HepG2 (cell line): ENCODE data around the gene TTLL7. TPM values are rescaled to one million over a fixed set of nuclear protein-coding genes. Genes with fewer than 3 reads are reported as not detected.

Experiments used
- ATAC-seq: fragments of 200-7000 bp; cut with Tn5 transposase; 3 replicates; pipeline ENCODE4 v1.9.1; 2020; ENCODE audit warnings: mild to moderate bottlenecking, moderate library complexity
- BruUV-seq: library from RNA; stranded (reverse); fragments of 400-500 nt; replicated peaks from 2 replicates; lab custom pipeline; 2021; lab: Mats Ljungman, UMichigan
- CTCF ChIA-PET: fragments of 300-600 bp; formaldehyde crosslinking; extraction: SDS; loops from one replicate; lab custom pipeline; 2021; ENCODE audit warnings: low total read pairs, inconsistent platforms, low intra/inter-chr PET ratio; lab: Yijun Ruan, JAX
- POLR2A ChIA-PET: fragments of 350-600 bp; sonication (Branson Sonifier 250); formaldehyde crosslinking; loops from one replicate; lab custom pipeline; 2020; ENCODE audit warnings: antibody characterized with exemption, inconsistent platforms; lab: Yijun Ruan, JAX
- DNase-seq: peaks from one replicate; pipeline ENCODE4 v3.0.0-alpha.2; 2015; ENCODE audit warnings: low spot score
- FAIRE-seq: peaks from 3 replicates; lab custom pipeline; 2011; peaks lifted over from hg19 to GRCh38; lab: Jason Lieb, UNC
- H2AFZ ChIP-seq: one replicate; pipeline ENCODE4 v1.6.1; 2011; ENCODE audit warnings: low read length, inconsistent platforms
- H3K27ac ChIP-seq: fragments of 300-600 bp; 3 replicates; pipeline ENCODE4 v1.8.0; 2011; ENCODE audit warnings: mixed run types, mild to moderate bottlenecking, mixed read lengths, low read length, inconsistent platforms; ENCODE audit not compliant: insufficient read depth; ENCODE audit errors: extremely low read length
- H3K27me3 ChIP-seq, 2 experiments: fragments of 200-600 bp in 1 of 2; 2 replicates in 1 of 2; 3 replicates in 1 of 2; pipeline versions ENCODE4 v1.6.0 to v1.8.0; 2011; ENCODE audit warnings: low read length in 2 of 2, mild to moderate bottlenecking in 2 of 2, moderate library complexity in 2 of 2, inconsistent platforms in 1 of 2; ENCODE audit not compliant: insufficient read depth in 2 of 2, control insufficient read depth in 1 of 2
- H3K36me3 ChIP-seq, 2 experiments: fragments of 200-600 bp in 1 of 2; replicated peaks in 1 of 2; 2 replicates in 1 of 2; 3 replicates in 1 of 2; pipeline versions ENCODE4 v1.5.1 to v1.8.0; 2011; ENCODE audit warnings: low read length in 2 of 2, inconsistent platforms in 1 of 2; ENCODE audit not compliant: insufficient read depth in 2 of 2, control insufficient read depth in 1 of 2
- H3K4me1 ChIP-seq: 2 replicates; pipeline ENCODE4 v1.5.1; 2012; ENCODE audit warnings: low read length, inconsistent platforms; ENCODE audit not compliant: insufficient read depth
- H3K4me2 ChIP-seq: 2 replicates; pipeline ENCODE4 v1.6.0; 2011; ENCODE audit warnings: low read depth, low read length, inconsistent platforms
- H3K4me3 ChIP-seq, 3 experiments: fragments of 200-600 bp in 1 of 3; sonication (generic), shearing (Covaris generic) in 1 of 3; replicated peaks in 1 of 3; 2 replicates each; pipeline ENCODE4 v1.5.1; 2011 to 2016; ENCODE audit warnings: low read length in 3 of 3, inconsistent platforms in 2 of 3, low read depth in 2 of 3, mild to moderate bottlenecking in 2 of 3, control low read depth in 1 of 3, mixed read lengths in 1 of 3; ENCODE audit not compliant: insufficient read depth in 1 of 3
- H3K79me2 ChIP-seq: one replicate; pipeline ENCODE4 v1.6.1; 2011; ENCODE audit warnings: low read length, inconsistent platforms; ENCODE audit not compliant: insufficient read depth
- H3K9ac ChIP-seq: 2 replicates; pipeline ENCODE4 v1.6.0; 2011; ENCODE audit warnings: mild to moderate bottlenecking, low read depth, low read length, inconsistent platforms; ENCODE audit not compliant: insufficient read depth
- H3K9me3 ChIP-seq: 2 replicates; pipeline ENCODE4 v1.5.1; 2012; ENCODE audit warnings: mild to moderate bottlenecking, low read length
- H4K20me1 ChIP-seq: 2 replicates; pipeline ENCODE4 v1.6.0; 2011; ENCODE audit warnings: inconsistent platforms, mild to moderate bottlenecking, low read length, moderate library complexity; ENCODE audit not compliant: insufficient read depth
- RAD21 ChIP-seq: fragments of 450-650 bp; formaldehyde crosslinking; IDR thresholded peaks from 2 replicates; pipeline ENCODE4 v1.5.0; 2020; ENCODE audit warnings: mild to moderate bottlenecking
- SMC3 ChIP-seq: IDR thresholded peaks from 2 replicates; pipeline ENCODE4 v1.6.1; 2011; ENCODE audit warnings: low read length, improper control_type of control experiment
- STAG1 ChIP-seq: sonication (generic); formaldehyde crosslinking; IDR thresholded peaks from 2 replicates; pipeline ENCODE4 v1.4.0; 2020; ENCODE audit warnings: missing genetic modification reagents
- ZNF264 ChIP-seq: sonication (generic); formaldehyde crosslinking; IDR thresholded peaks from 2 replicates; pipeline ENCODE4 v1.4.0; 2020; ENCODE audit warnings: missing genetic modification reagents
- WGBS: methylation state at CpG from one replicate; pipeline ENCODE4 v1.1.6; 2017; ENCODE audit warnings: low lambda C conversion rate; 5-methylcytosine and 5-hydroxymethylcytosine counted together
- in situ Hi-C: cut with HindIII; loops from 2 replicates; pipeline ENCODE4 v1.10.0; 2017; ENCODE audit warnings: low pct_unique_long_range_greater_than_20kb; ENCODE audit not compliant: extremely low pct_ligation_motif_present
- intact Hi-C: fragments of 100-400 bp; cut with micrococcal nuclease; formaldehyde crosslinking; loops from one replicate; pipeline ENCODE4 v1.10.0; 2022; ENCODE audit not compliant: unreplicated experiment
- polyA plus RNA-seq, 8 experiments: library from polyadenylated mRNA; depleted of rRNA in 3 of 8; stranded (reverse) in 7 of 8; unstranded in 1 of 8; fragments of >200 nt; fragmentation: Illumina TruSeq in 4 of 8; extraction: Trizol in 4 of 8; gene quantifications; 2 replicates each; pipeline versions ENCODE4 v1.2.1 to v1.2.3, GENCODE V29; 2011 to 2016; ENCODE audit warnings: low read depth in 4 of 8, missing spikeins in 1 of 8, mixed read lengths in 1 of 8; ENCODE audit not compliant: insufficient read depth in 1 of 8
- total RNA-seq, 5 experiments: library from RNA; depleted of rRNA; stranded (reverse); fragments of >200 nt; fragmentation: Illumina TruSeq; extraction: Trizol; gene quantifications; 2 replicates each; pipeline ENCODE4 v1.2.3, GENCODE V29; 2016; ENCODE audit warnings: low read depth in 1 of 5
- TF ChIP-seq, protein P1 (sequence below): sonication (generic); formaldehyde crosslinking; IDR thresholded peaks from one replicate; pipeline ENCODE4 v1.5.1; 2020; ENCODE audit warnings: mild to moderate bottlenecking, missing genetic modification reagents; ENCODE audit errors: not compliant biosample characterization
- TF ChIP-seq, protein P2 (sequence below): sonication (generic); formaldehyde crosslinking; IDR thresholded peaks from 2 replicates; pipeline ENCODE4 v1.5.1; 2020; ENCODE audit warnings: missing genetic modification reagents, mild to moderate bottlenecking, borderline replicate concordance
- TF ChIP-seq, protein P3 (sequence below): sonication (generic); formaldehyde crosslinking; IDR thresholded peaks from 2 replicates; pipeline ENCODE4 v1.5.0; 2020; ENCODE audit warnings: mild to moderate bottlenecking, missing genetic modification reagents, moderate library complexity

TTLL7 gene
- total and polyA plus RNA-seq, 2 of the 13 experiments (the other 11 are each of a cell fraction or from before 2014, with no cell fraction given), result 0.07 to 0.22 TPM

DNA sequence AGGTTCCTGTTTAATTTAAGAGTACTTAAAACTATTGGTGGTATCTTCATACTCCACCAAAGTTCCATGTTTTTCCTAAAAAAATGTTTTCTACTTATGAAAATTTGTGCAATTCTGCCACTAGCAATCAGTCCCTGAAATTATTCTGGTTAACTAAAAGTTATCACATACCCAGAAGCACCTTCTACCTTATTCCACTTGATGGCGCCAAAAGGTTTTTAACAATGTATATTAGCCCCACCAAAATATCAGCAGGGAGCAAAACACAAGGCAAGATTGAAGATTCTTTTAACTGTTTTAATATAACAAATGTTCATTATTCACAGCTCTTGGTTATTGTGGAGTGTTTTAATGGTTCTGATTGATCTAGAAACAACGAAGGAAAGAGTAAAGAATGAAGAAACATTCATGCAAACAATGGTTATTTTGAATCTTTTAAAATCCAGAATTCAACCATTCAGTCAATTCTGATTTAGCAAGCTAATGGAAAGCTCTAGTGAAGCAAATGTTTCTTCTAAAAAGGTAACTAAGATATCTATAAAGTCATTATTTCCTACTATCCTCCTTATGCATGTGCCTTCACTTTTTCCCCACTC is 67.2 kb downstream of the TTLL7 start:
- Histone ChIP-seq H3K27me3 (no peaks in the 10 kb centered on the region), H3K27ac (no peak overlapping the region), H3K9me3 (no peaks in the 10 kb centered on the region), H3K9ac (no peak overlapping the region), H3K4me1 (no peaks in the 10 kb centered on the region), H2AFZ (no peak overlapping the region), H3K79me2 (no peaks in the 10 kb centered on the region), H3K4me2 (no peak overlapping the region), H3K4me3 (no peak overlapping the region), H3K36me3 (no peaks in the 10 kb centered on the region), H4K20me1 (no peaks in the 10 kb centered on the region)
- POLR2A ChIA-PET, result no interaction called here
- ATAC-seq, result peak; percentile 77
- CTCF ChIA-PET, result interaction anchor here (1.1 to 2.4 kb wide), 5 partner anchors 191 to 1004 kb away, joined by 3 to 23 read pairs (median 11); no protein-coding TSS in a partner anchor
- TF ChIP-seq STAG1 (CRISPR knock-in tag) (peak; percentile 82), RAD21 (CRISPR knock-in tag) (peak; percentile 55), SMC3 (peak; percentile 79; the same call in 1 of the 2 replicates), ZNF264 (CRISPR knock-in tag) (no peak)
- TF ChIP-seq, protein P1, sequence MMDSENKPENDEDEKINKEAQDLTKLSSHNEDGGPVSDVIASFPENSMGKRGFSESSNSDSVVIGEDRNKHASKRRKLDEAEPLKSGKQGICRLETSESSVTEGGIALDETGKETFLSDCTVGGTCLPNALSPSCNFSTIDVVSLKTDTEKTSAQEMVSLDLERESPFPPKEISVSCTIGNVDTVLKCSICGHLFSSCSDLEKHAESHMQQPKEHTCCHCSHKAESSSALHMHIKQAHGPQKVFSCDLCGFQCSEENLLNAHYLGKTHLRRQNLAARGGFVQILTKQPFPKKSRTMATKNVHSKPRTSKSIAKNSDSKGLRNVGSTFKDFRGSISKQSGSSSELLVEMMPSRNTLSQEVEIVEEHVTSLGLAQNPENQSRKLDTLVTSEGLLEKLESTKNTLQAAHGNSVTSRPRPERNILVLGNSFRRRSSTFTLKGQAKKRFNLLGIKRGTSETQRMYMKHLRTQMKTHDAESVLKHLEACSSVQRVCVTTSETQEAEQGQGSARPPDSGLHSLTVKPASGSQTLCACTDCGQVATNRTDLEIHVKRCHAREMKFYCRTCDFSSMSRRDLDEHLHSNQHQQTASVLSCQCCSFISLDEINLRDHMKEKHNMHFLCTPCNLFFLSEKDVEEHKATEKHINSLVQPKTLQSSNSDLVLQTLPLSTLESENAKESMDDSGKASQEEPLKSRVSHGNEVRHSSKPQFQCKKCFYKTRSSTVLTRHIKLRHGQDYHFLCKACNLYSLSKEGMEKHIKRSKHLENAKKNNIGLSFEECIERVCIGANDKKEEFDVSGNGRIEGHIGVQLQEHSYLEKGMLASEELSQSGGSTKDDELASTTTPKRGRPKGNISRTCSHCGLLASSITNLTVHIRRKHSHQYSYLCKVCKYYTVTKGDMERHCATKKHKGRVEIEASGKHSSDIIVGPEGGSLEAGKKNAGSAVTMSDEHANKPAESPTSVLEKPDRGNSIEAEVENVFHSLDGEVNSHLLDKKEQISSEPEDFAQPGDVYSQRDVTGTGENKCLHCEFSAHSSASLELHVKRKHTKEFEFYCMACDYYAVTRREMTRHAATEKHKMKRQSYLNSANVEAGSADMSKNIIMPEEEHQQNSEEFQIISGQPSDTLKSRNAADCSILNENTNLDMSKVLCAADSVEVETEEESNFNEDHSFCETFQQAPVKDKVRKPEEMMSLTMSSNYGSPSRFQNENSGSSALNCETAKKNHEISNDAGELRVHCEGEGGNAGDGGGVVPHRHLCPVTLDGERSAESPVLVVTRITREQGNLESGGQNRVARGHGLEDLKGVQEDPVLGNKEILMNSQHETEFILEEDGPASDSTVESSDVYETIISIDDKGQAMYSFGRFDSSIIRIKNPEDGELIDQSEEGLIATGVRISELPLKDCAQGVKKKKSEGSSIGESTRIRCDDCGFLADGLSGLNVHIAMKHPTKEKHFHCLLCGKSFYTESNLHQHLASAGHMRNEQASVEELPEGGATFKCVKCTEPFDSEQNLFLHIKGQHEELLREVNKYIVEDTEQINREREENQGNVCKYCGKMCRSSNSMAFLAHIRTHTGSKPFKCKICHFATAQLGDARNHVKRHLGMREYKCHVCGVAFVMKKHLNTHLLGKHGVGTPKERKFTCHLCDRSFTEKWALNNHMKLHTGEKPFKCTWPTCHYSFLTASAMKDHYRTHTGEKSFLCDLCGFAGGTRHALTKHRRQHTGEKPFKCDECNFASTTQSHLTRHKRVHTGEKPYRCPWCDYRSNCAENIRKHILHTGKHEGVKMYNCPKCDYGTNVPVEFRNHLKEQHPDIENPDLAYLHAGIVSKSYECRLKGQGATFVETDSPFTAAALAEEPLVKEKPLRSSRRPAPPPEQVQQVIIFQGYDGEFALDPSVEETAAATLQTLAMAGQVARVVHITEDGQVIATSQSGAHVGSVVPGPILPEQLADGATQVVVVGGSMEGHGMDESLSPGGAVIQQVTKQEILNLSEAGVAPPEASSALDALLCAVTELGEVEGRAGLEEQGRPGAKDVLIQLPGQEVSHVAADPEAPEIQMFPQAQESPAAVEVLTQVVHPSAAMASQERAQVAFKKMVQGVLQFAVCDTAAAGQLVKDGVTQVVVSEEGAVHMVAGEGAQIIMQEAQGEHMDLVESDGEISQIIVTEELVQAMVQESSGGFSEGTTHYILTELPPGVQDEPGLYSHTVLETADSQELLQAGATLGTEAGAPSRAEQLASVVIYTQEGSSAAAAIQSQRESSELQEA (CRISPR knock-in tag), result no peak
- TF ChIP-seq, protein P2, sequence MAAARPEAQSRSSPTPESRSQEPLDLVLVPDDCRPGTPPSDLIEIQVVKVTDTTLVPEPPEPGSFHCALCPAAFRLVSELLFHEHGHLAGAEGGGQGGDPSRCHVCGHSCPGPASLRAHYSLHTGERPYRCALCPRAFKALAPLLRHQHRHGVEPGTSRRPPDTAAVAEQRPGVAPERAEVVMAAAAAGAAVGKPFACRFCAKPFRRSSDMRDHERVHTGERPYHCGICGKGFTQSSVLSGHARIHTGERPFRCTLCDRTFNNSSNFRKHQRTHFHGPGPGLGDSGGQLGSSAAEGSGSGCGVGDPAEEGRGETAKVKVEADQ (CRISPR knock-in tag), result no peak
- TF ChIP-seq, protein P3, sequence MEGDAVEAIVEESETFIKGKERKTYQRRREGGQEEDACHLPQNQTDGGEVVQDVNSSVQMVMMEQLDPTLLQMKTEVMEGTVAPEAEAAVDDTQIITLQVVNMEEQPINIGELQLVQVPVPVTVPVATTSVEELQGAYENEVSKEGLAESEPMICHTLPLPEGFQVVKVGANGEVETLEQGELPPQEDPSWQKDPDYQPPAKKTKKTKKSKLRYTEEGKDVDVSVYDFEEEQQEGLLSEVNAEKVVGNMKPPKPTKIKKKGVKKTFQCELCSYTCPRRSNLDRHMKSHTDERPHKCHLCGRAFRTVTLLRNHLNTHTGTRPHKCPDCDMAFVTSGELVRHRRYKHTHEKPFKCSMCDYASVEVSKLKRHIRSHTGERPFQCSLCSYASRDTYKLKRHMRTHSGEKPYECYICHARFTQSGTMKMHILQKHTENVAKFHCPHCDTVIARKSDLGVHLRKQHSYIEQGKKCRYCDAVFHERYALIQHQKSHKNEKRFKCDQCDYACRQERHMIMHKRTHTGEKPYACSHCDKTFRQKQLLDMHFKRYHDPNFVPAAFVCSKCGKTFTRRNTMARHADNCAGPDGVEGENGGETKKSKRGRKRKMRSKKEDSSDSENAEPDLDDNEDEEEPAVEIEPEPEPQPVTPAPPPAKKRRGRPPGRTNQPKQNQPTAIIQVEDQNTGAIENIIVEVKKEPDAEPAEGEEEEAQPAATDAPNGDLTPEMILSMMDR (CRISPR knock-in tag), result peak; percentile 69
- no TSS peak for BruUV-seq
- in situ Hi-C loops (loop anchor here (10.0 to 25.0 kb wide), 2 partner anchors 493 to 681 kb away; no protein-coding TSS in a partner anchor), intact Hi-C loops (loop anchor here (1.0 to 10.0 kb wide), 6 partner anchors 192 to 841 kb away; no protein-coding TSS in a partner anchor)
- 3% methylated on average over 2 of the region's 2 CpGs for WGBS
- peak; percentile 35 for DNase-seq
- peak; percentile 18 for FAIRE-seq
